UCSD-AML1 (cell line): ENCODE results near the gene NELL2.
"Not testable (repeated sequence)": the region's sequence is repeated elsewhere in the genome, so short reads cannot be mapped to it uniquely, and the experiment has no call there.

Source experiments
- DNase-seq: peaks from one replicate; lab custom pipeline; 2025; ENCODE audit not compliant: unreplicated experiment; lab: John Stamatoyannopoulos, UW

NELL2 gene

GRCh38 chr12:44847888-44848702 lies 28.0 kb downstream of the NELL2 start:
- no peak for DNase-seq

- DNase-seq = no peak
Measured at GRCh38 chr12:44847403-44847802, 28.7 kb downstream of the NELL2 start.

GRCh38 chr12:44846826-44847225 lies 29.3 kb downstream of the NELL2 start:
- DNase-seq = no peak

GRCh38 chr12:44842669-44843068 lies 33.4 kb downstream of the NELL2 start:
- no peak for DNase-seq

GRCh38 chr12:44839785-44840184 lies 36.3 kb downstream of the NELL2 start:
- no peak for DNase-seq

GRCh38 chr12:44837114-44837755 lies 38.9 kb downstream of the NELL2 start:
- no peak for DNase-seq

GRCh38 chr12:44835641-44836379 lies 40.3 kb downstream of the NELL2 start:
- DNase-seq = no peak

GRCh38 chr12:44834996-44835395 lies 41.1 kb downstream of the NELL2 start:
- DNase-seq = not testable (repeated sequence)

GRCh38 chr12:44833561-44833960 lies 42.6 kb downstream of the NELL2 start:
- DNase-seq = no peak

- DNase-seq = no peak
Measured at GRCh38 chr12:44830566-44831055, 45.5 kb downstream of the NELL2 start.

GRCh38 chr12:44829045-44829444 lies 47.1 kb downstream of the NELL2 start:
- DNase-seq = no peak

GRCh38 chr12:44827832-44828438 lies 48.2 kb downstream of the NELL2 start:
- DNase-seq = no peak

- DNase-seq = not testable (repeated sequence)
Measured at GRCh38 chr12:44821702-44822101, 54.4 kb downstream of the NELL2 start.

- no peak for DNase-seq
Measured at GRCh38 chr12:44819884-44820283, 56.2 kb downstream of the NELL2 start.

- no peak for DNase-seq
Measured at GRCh38 chr12:44817687-44818086, 58.4 kb downstream of the NELL2 start.

GRCh38 chr12:44816446-44817017 lies 59.6 kb downstream of the NELL2 start:
- no peak for DNase-seq

- DNase-seq = no peak
Measured at GRCh38 chr12:44812062-44812461, 64.1 kb downstream of the NELL2 start.

- no peak for DNase-seq
Measured at GRCh38 chr12:44804068-44804467, 72.0 kb downstream of the NELL2 start.

GRCh38 chr12:44795970-44796369 lies 80.1 kb downstream of the NELL2 start:
- no peak for DNase-seq

- DNase-seq = no peak
Measured at GRCh38 chr12:44788731-44789130, 87.4 kb downstream of the NELL2 start.

GRCh38 chr12:44780221-44780790 lies 95.8 kb downstream of the NELL2 start:
- DNase-seq = no peak
